Stimulated activated CD4-positive, alpha-beta T cell treated with anti-CD3 and anti-CD28 coated beads, TNF-alpha, amount 100 ng/mL, for 48 hours (primary cell): ENCODE measurements around the gene PEG3.

Experiments
- DNase-seq, 3 donors: peaks; one replicate each; pipeline ENCODE4 v3.0.0-alpha.2; 2020; ENCODE audit warnings: low read depth in 3 of 3

Gene PEG3

DNA sequence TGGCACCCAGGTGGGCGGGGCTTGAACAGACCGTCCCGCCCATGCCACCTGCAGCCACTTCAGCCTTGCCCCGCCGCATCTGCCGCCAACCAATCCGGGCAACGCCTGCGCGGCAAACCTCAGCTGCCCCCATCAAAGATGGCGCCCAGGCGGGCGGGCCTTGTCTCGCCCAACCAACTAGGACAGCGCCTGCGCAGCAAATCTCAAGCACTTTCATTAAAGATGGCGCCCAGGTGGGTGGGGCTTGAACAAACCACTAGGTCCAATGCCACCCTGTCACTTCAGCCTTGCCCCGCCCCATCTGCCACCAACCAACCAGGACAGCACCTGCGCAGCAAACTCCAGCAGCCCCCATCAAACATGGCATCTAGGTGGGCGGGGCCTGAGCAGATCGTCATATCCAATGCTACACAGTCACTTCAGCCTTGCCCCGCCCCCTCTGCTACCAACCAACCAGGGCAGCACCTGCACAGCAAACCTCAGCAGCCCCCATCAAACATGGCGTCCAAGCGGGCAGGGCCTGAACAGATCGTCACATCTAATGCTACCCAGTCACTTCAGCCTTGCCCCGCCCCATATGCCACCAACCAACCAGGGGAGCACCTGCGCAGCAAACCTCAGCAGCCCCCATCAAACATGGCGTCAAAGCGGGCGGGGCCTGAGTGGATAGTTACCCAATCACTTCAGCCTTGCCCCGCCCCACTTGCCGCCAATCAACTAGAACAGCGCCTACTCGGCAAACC is 1.4 kb downstream of the PEG3 start:
- DNase-seq, result no peak

- no peak for DNase-seq
Measured at GRCh38 chr19:56838024-56838908, 2.3 kb downstream of the PEG3 start.

GRCh38 chr19:56837492-56838023 is 3.0 kb downstream of the PEG3 start:
- no peak for DNase-seq

- no peak for DNase-seq
Measured at GRCh38 chr19:56837004-56837403, 3.5 kb downstream of the PEG3 start.

GRCh38 chr19:56836059-56836458 is 4.5 kb downstream of the PEG3 start:
- DNase-seq, result no peak

- DNase-seq, result no peak
Measured at GRCh38 chr19:56835401-56835800, 5.1 kb downstream of the PEG3 start.

DNA sequence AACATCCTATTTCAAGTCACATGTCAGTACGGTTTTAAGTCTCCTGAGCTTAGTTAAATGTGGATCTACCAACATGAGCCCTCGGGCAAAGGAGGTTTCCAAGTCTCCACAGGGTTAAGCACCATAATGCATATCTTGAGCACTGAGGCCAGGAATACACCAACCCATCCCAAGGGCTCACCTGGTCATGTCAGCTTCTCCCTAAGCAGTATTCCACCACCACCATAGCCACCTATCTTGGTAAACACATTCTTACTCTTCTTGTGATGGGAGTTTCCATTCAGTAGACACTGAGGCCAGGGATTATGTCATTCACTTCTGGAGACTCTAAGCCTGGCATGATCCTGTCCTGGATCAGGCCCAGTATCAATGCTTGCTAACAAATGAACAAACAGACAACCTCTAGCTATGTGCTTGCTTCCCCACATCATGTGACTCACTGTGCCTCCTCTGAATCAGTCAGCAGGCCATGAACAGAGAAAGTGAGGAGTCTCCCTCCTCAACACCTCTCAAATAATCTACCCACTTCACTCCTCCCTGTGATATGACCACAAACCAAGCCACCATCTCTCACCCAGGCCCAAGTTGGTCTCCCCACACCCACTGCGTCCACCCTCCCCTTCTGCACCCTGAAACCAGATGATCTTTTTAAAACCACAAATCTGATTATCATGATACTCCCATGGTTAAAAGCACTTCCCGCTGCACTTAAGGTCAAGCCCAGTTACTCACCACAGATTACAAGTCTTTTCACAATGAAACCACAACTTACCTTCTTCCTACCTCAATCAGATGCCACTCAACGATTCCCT is 5.8 kb downstream of the PEG3 start:
- DNase-seq, result no peak

- no peak for DNase-seq
Measured at GRCh38 chr19:56832352-56832928, 8.1 kb downstream of the PEG3 start.

DNA sequence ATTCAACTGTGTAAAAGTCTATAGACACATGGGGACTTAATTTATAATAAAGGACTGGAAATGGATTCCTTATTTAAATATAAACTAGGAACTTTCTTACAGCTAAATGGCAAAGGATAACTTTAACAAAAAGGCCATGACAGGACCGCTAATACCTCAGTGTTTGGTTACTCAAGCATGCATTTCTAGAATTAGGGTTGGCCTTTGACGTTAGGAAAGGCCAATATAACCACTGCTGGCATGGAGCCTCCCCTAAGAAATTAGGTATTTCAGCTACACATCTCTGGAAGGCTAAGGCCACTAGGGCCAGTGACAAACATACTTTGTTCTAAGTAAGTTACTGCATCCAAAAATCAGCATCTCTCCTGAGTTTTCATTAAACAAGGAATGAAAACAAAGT is 9.3 kb downstream of the PEG3 start:
- DNase-seq, result no peak

DNA sequence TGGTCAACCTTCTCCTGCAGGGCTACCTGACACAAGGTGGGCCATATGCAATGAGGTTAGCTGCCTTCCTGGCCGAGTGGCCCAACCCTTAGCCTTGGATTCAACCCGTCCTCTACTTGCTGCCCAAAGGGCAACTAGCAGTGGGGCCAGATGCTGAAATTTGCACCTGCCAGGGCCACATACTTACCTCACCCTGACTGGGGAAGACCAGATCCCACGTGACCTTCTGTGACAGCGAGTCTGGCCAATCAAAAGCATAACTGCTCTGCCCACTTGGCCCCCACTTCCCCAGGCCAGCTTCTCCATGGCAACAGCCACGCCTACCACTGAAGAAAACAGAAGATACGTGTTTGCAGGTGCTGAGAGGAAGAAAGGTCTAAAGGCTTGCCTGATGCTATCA is 10.9 kb downstream of the PEG3 start:
- DNase-seq, result no peak

DNA sequence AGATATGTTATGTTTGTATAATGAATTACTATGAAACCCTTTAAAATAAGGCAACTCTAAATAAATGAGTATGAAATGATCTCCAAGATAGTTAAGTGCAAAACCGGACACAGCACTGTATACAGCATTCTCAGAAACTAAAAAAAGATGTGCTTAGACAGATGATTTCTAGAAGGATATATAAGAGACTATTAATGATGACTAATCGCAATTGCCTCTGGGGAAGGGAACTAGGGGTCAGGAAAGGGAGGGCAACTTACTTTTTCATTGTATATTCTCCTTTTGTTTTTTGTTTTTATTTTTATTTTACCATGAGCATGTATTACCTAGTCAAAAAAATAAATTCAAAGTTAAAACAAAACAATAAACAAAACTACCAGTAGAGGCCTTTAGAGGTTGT is 12.8 kb downstream of the PEG3 start:
- no peak for DNase-seq

GRCh38 chr19:56823956-56824355 is 16.6 kb downstream of the PEG3 start:
- DNase-seq, result no peak

GRCh38 chr19:56823417-56823816 is 17.1 kb downstream of the PEG3 start:
- DNase-seq, result no peak

DNA sequence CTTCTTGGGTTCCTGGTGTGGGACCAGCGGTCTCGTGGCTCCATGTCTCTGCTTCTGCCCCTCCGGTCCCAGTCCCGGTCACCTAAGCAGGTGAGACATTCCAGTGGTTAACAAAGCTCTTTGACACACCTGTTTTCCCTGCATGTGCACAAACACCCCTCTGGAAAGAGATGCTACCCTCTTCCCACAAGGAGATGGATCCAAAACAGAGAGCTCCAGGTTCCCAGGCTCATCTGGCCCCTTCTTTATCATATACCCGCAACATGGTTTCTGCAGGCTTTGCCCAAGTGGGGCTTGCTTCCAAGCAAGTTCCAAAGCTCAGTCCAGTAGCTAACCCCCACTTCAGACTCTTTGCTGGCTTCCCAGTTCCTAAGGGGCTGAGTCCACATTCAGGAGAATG is 17.8 kb downstream of the PEG3 start:
- no peak for DNase-seq

DNA sequence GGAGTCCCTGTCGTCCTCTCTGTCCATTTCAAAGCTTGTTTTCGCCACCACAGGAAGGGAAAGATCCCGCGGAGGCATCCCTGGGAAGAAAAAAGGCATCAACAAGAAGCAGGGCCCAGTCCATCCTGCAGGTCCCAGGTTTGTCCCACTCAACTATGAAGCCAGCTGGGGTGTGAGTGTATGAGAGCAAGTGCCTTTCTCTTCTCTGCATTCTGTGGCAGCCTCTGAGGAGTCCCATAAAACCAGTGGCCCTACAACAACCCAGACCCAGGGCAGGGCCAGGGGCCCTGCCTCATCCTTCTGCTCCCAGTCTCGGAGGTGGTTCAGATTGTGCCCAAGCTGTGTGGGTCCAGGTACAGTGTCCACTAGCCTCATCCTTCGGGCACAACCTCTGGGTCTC is 18.9 kb downstream of the PEG3 start:
- no peak for DNase-seq

GRCh38 chr19:56821209-56821608 is 19.3 kb downstream of the PEG3 start:
- DNase-seq, result no peak

- DNase-seq, result no peak
Measured at GRCh38 chr19:56819166-56819565, 21.4 kb downstream of the PEG3 start.

- DNase-seq, result no peak
Measured at GRCh38 chr19:56814656-56815055, 25.9 kb downstream of the PEG3 start.

GRCh38 chr19:56813531-56813930 is 27.0 kb downstream of the PEG3 start:
- no peak for DNase-seq

DNA sequence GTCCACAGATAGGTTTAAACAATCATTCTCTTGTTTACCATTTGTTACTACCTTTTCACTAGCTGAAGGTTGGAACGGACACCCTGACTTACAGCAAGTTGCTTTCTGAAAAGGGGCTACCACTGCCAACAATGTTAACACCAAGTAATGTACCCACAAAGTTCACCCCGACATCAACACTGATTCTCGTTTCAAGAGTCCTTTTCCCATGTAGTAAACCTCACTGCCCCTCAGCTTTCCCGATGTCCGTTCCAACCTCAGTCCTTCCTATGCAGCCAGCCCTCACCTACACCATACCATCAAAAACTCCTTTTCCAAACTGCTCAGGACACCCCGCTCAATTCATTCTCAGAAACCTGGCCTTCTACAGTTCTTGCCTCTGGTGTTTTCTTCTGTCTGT is 29.0 kb downstream of the PEG3 start:
- DNase-seq, result no peak

DNA sequence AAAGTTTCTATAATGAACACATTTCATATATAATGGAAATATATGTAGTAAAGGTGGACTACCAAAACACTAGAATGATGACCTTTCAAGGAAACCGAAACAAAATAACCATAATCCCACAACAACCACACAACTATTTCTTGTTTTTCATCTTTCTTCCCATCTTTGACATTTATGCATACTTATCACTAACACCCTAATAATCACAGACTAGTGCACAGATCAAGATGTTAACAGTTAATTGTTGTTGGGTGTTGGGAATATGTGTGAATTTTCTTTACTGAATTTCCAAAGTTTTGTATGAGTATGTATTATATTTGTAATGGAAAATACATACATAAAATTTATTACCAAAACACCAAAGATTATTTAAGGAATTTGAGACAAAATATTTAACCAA is 30.3 kb downstream of the PEG3 start:
- DNase-seq, result no peak
